Activated naive CD4-positive, alpha-beta T cell treated with anti-CD3 and anti-CD28 coated beads for 36 hours (primary cell): ENCODE data around the gene NOL8. TPM values are rescaled to one million over a fixed set of nuclear protein-coding genes. Genes with fewer than 3 reads are reported as not detected.

Source experiments
- CTCF ChIA-PET: fragments of 350-600 bp; sonication (Branson Sonifier 250); formaldehyde crosslinking; loops from one replicate; lab custom pipeline; 2021; ENCODE audit warnings: antibody characterized with exemption; lab: Charles Lee
- DNase-seq: peaks from one replicate; pipeline ENCODE4 v3.0.0-alpha.2; 2020
- H3K27ac Mint-ChIP-seq: one replicate; pipeline ENCODE4 v1.8.0; 2021; ENCODE audit warnings: mild to moderate bottlenecking, mixed read lengths
- H3K27me3 Mint-ChIP-seq: one replicate; pipeline ENCODE4 v1.8.0; 2021; ENCODE audit warnings: low read depth, mixed read lengths
- H3K36me3 Mint-ChIP-seq: one replicate; pipeline ENCODE4 v1.8.0; 2021; ENCODE audit warnings: low read depth, mixed read lengths
- H3K4me1 Mint-ChIP-seq: one replicate; pipeline ENCODE4 v1.8.0; 2021; ENCODE audit warnings: low read depth, mixed read lengths
- H3K4me3 Mint-ChIP-seq: one replicate; pipeline ENCODE4 v1.8.0; 2021; ENCODE audit warnings: mild to moderate bottlenecking, moderate library complexity, mixed read lengths
- H3K9me3 Mint-ChIP-seq: one replicate; pipeline ENCODE4 v1.8.0; 2021; ENCODE audit warnings: mixed read lengths
- intact Hi-C: fragments of 100-400 bp; cut with micrococcal nuclease; formaldehyde crosslinking; loops from one replicate; pipeline ENCODE4 v1.15.1; 2023
- total RNA-seq, 2 experiments: library from RNA; stranded (reverse); gene quantifications; one replicate each; pipeline ENCODE4 v1.2.3, GENCODE V29; 2021

Gene NOL8
- total RNA-seq, result 10 to 100 TPM; 41.0 to 46.2 TPM

GRCh38 chr9:92325269-92325990 lies at the start of gene NOL8, which contains the start of gene CENPP:
NOL8 (minus strand) TSS chr9:92325350; CDS start chr9:92324161, 1,189 bp downstream.
CENPP (plus strand) TSS chr9:92325953.
- intact Hi-C loops, result loop anchor here (1.0 to 10.0 kb wide), 9 partner anchors 10 to 739 kb away; partner anchors contain the start of genes BICD2, IARS1, IPPK and SPTLC1
- CTCF ChIA-PET, result interaction anchor here (0.5 to 1.7 kb wide), 3 partner anchors 37 to 387 kb away, joined by 3 to 4 read pairs (median 4); no protein-coding TSS in a partner anchor
- peak within 1 kb of the TSS; percentile 97 for H3K27ac Mint-ChIP-seq
- peaks cover 41% of the 10 kb centered on the region for H3K4me1 Mint-ChIP-seq
- peaks cover 21% of the 10 kb centered on the region for H3K36me3 Mint-ChIP-seq
- no peaks in the 10 kb centered on the region for H3K9me3 Mint-ChIP-seq
- no peaks in the 10 kb centered on the region for H3K27me3 Mint-ChIP-seq
- peak within 1 kb of the TSS; percentile 99 for H3K4me3 Mint-ChIP-seq
- peak; percentile 88 for DNase-seq

- no peaks in the 10 kb centered on the region for H3K27me3 Mint-ChIP-seq
- H3K27ac Mint-ChIP-seq, result no peak overlapping the region
- DNase-seq, result no peak
- CTCF ChIA-PET, result no interaction called here
- peaks cover 23% of the 10 kb centered on the region for H3K36me3 Mint-ChIP-seq
- H3K4me1 Mint-ChIP-seq, result no peaks in the 10 kb centered on the region
- H3K4me3 Mint-ChIP-seq, result no peak overlapping the region
- peaks cover 28% of the 10 kb centered on the region for H3K9me3 Mint-ChIP-seq
- intact Hi-C loops, result no loop called here
Measured at GRCh38 chr9:92373167-92373566, 48.0 kb upstream of the NOL8 start.

GRCh38 chr9:92369075-92369474 lies 43.9 kb upstream of the NOL8 start:
- H3K27ac Mint-ChIP-seq, result no peak overlapping the region
- peaks cover 18% of the 10 kb centered on the region for H3K36me3 Mint-ChIP-seq
- H3K4me3 Mint-ChIP-seq, result no peak overlapping the region
- DNase-seq, result no peak
- peaks cover 10% of the 10 kb centered on the region for H3K9me3 Mint-ChIP-seq
- intact Hi-C loops, result no loop called here
- CTCF ChIA-PET, result no interaction called here
- H3K4me1 Mint-ChIP-seq, result no peaks in the 10 kb centered on the region
- no peaks in the 10 kb centered on the region for H3K27me3 Mint-ChIP-seq

GRCh38 chr9:92360083-92360482 lies 34.9 kb upstream of the NOL8 start:
- CTCF ChIA-PET, result no interaction called here
- Mint-ChIP-seq H3K27ac (no peak overlapping the region), H3K4me1 (no peaks in the 10 kb centered on the region), H3K27me3 (no peaks in the 10 kb centered on the region), H3K36me3 (peaks cover 24% of the 10 kb centered on the region), H3K4me3 (no peak overlapping the region), H3K9me3 (peaks cover 17% of the 10 kb centered on the region)
- DNase-seq, result no peak
- intact Hi-C loops, result no loop called here

GRCh38 chr9:92359394-92359995 lies 34.3 kb upstream of the NOL8 start:
- Mint-ChIP-seq H3K4me1 (no peaks in the 10 kb centered on the region), H3K27me3 (no peaks in the 10 kb centered on the region), H3K4me3 (no peak overlapping the region), H3K27ac (no peak overlapping the region), H3K9me3 (peaks cover 22% of the 10 kb centered on the region), H3K36me3 (peaks cover 27% of the 10 kb centered on the region)
- CTCF ChIA-PET, result interaction anchor here (0.7 kb wide), 1 partner anchor 456 kb away, joined by 3 read pairs; no protein-coding TSS in a partner anchor
- intact Hi-C loops, result no loop called here
- DNase-seq, result no peak

- Mint-ChIP-seq H3K27me3 (no peaks in the 10 kb centered on the region), H3K27ac (no peak overlapping the region), H3K36me3 (peaks cover 37% of the 10 kb centered on the region), H3K4me3 (no peak overlapping the region), H3K9me3 (peaks cover 19% of the 10 kb centered on the region), H3K4me1 (peaks cover 5% of the 10 kb centered on the region)
- intact Hi-C loops, result no loop called here
- CTCF ChIA-PET, result no interaction called here
- no peak for DNase-seq
Measured at GRCh38 chr9:92353051-92353450, 27.9 kb upstream of the NOL8 start.

GRCh38 chr9:92350740-92351133 lies 25.6 kb upstream of the NOL8 start:
- intact Hi-C loops, result no loop called here

GRCh38 chr9:92349771-92350739 lies 24.9 kb upstream of the NOL8 start:
- peaks cover 5% of the 10 kb centered on the region for H3K4me1 Mint-ChIP-seq
- DNase-seq, result no peak
- no peaks in the 10 kb centered on the region for H3K27me3 Mint-ChIP-seq
- CTCF ChIA-PET, result interaction anchor here (0.7 kb wide), 1 partner anchor 1009 kb away, joined by 3 read pairs; no protein-coding TSS in a partner anchor
- intact Hi-C loops, result no loop called here
- H3K4me3 Mint-ChIP-seq, result no peak overlapping the region
- peaks cover 24% of the 10 kb centered on the region for H3K36me3 Mint-ChIP-seq
- peaks cover 6% of the 10 kb centered on the region for H3K9me3 Mint-ChIP-seq
- no peak overlapping the region for H3K27ac Mint-ChIP-seq

More at GRCh38 chr9:92350740-92351133, 25.6 kb upstream of the NOL8 start:
- Mint-ChIP-seq H3K36me3 (peaks cover 27% of the 10 kb centered on the region), H3K27me3 (no peaks in the 10 kb centered on the region), H3K4me1 (peaks cover 5% of the 10 kb centered on the region), H3K4me3 (no peak overlapping the region), H3K9me3 (peaks cover 6% of the 10 kb centered on the region), H3K27ac (no peak overlapping the region)
- no peak for DNase-seq
- CTCF ChIA-PET, result interaction anchor here (0.7 kb wide), 1 partner anchor 1010 kb away, joined by 3 read pairs; no protein-coding TSS in a partner anchor

- Mint-ChIP-seq H3K27me3 (no peaks in the 10 kb centered on the region), H3K36me3 (peaks cover 18% of the 10 kb centered on the region), H3K4me3 (no peak overlapping the region), H3K9me3 (peaks cover 5% of the 10 kb centered on the region), H3K4me1 (peaks cover under 1% of the 10 kb centered on the region), H3K27ac (no peak overlapping the region)
- no peak for DNase-seq
- intact Hi-C loops, result no loop called here
- CTCF ChIA-PET, result no interaction called here
Measured at GRCh38 chr9:92345582-92345981, 20.4 kb upstream of the NOL8 start.

GRCh38 chr9:92342825-92343488 lies 17.8 kb upstream of the NOL8 start:
- H3K4me3 Mint-ChIP-seq, result no peak overlapping the region
- no peak for DNase-seq
- CTCF ChIA-PET, result no interaction called here
- H3K27me3 Mint-ChIP-seq, result no peaks in the 10 kb centered on the region
- no peak overlapping the region for H3K27ac Mint-ChIP-seq
- H3K9me3 Mint-ChIP-seq, result peaks cover 6% of the 10 kb centered on the region
- no peaks in the 10 kb centered on the region for H3K4me1 Mint-ChIP-seq
- intact Hi-C loops, result no loop called here
- peaks cover 28% of the 10 kb centered on the region for H3K36me3 Mint-ChIP-seq

- intact Hi-C loops, result no loop called here
- Mint-ChIP-seq H3K36me3 (peaks cover 28% of the 10 kb centered on the region), H3K27ac (no peak overlapping the region), H3K9me3 (peaks cover 6% of the 10 kb centered on the region), H3K27me3 (no peaks in the 10 kb centered on the region), H3K4me1 (no peaks in the 10 kb centered on the region), H3K4me3 (no peak overlapping the region)
- no peak for DNase-seq
- CTCF ChIA-PET, result no interaction called here
Measured at GRCh38 chr9:92341578-92341977, 16.4 kb upstream of the NOL8 start.
